GM18520 (cell line): ENCODE measurements around the gene SEPTIN5.

Experiments
- ATAC-seq: cut with Tn5 transposase; IDR thresholded peaks from one replicate; pipeline ENCODE4 v1.9.1; 2021; ENCODE audit not compliant: unreplicated experiment

The SEPTIN5 gene

DNA sequence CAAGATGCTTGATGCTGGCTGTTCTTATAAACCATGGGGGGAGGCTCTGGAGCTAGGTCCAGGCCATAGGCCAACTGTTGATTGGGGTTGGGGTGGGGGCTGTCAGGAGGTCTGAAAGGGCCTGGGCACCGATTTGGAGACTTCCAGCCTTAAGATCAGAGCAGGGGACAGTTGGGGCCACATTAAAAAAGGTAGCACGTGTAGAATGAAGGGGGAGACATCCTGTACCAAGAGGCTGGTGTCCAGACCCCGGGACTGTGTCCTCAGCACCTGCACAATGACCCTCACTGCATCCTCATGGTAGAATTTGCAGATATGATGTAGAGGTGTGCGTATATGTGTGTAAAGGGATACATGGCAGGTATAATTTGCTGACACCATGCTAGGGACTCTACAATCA lies 33.8 kb downstream of the SEPTIN5 start:
- ATAC-seq: no peak

DNA sequence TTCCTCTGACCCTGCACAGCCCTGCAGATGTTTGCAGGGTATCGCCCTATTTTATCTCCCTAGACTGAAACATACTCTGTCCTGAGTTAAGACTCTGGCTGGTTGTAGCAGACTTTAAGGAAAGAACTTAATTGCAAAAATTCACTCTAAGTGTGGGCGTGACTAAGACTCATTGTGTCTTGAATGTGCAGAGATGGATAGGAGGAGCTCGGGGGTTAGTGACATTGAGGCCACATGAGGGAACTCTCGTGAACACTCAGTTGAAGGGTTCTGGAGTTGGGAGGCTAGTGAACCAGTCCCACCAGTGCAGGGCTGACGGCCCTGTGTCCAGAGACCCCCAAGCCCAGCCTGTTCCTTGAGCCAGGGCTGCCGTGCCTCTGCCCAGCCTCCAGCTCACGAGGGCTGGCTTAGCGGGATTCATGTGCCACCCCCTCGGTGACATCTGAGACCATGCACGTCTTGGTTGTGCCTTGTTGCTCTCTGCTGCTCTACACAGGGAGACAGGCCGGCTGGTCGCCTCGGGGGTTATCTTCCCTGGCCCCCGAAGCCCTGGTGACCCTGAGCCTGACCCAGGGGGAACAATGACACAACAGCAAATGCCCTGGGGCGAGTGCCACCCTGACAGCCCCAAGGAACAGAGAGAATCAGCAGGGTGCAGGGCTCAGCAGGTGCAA lies 34.8 kb downstream of the SEPTIN5 start:
- ATAC-seq: no peak

DNA sequence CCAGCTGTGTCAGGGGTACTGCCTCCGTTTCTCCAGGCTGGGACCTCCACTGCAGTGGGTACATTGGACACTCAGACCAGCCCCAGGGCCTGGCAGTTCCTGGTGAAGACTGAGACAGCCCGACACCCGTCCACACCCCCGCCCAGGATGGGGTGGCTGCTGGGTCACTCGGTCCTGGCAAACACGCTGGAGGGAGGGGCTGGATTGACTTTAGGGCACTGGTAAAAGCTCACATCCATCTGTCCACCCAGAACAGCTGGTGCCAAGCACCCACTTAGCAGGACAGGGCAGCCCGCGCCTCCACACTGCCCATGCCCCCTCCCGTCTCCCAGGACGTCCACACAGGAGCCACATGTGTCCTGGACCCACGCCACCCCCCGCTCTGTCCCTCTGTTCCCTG lies 35.6 kb downstream of the SEPTIN5 start:
- ATAC-seq: no peak

DNA sequence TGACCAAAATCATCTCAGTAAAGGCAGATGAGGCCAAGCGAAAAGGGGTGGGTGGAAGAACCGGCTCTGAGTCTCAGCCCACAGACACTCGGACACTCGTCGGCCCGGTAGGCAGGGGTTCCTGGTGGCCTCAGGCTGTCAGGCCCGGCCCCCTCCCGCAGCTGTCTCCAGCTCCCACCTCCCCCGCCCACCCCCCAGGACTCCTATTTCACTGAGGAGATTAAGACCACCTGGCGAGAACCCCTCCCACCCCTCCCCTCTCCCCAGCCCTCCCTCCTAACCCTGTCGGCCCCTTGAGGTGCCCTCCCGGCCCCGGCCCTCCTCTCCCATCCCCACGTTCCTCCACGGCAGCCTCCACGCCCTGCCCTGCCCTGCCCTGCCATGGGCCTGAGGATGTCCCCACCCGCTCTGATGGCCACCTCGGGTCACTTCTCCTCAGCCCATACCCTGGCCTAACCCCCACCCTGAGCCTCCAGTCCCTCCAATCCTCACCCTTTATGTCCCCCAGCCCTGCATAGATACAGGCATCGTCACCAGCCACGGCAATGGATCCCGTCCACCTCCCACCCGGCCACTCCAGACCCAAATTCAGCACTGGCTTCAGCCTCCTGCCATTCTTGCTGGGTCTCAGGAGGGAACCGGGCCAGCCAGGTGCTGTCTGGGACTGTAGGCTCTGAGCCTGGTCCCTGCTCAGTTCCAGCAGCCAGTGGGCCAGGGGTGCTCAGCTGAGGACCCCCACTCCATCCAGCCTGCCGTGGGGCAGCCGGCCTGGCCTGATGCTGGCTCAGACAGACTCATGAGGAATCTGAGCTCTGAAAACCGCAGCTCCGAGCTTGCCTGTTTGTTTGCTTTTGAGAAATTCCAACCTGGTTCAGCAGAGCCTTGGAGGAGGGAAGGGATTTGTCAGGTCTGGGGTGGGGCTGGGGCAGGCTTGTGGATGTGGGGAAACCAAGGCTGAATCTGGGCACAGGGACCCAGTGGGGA lies 36.5 kb downstream of the SEPTIN5 start:
- ATAC-seq: no peak

DNA sequence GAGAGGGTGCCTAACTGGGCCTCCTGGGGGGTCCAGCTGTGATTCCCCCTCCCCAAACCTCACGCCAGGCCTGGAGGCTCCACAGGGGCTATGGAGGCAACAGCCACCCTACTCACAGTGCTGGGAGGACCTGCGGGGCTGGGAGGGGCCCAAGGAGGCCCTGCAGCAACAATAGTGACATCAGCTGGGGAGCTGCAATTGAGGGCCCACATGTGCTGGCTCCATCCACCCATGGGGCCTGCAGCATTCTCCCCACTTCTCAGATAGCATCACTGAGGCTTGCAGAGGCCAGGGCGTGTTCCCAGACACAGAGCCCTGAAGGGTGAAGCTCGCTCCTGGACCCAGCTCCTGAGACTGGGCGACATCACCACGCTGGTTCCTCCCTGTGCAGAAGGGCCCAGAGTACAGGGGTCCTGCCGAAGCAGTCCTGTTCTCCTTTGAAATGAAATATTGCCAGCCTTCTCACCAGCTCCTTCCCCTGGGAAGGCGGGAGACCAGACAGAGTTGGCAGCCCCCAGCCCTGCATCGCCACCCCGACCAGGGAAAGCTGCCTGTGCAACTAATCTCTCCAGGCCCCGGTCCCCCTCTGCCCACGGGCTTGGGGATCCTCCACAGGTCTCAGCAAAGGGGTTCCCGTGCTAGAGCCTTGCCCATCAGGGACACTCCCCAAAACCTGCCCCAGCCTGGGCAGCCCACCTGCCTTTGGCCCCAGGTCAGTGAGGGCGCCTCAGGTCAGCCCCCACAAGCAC lies 37.4 kb downstream of the SEPTIN5 start:
- no peak for ATAC-seq

DNA sequence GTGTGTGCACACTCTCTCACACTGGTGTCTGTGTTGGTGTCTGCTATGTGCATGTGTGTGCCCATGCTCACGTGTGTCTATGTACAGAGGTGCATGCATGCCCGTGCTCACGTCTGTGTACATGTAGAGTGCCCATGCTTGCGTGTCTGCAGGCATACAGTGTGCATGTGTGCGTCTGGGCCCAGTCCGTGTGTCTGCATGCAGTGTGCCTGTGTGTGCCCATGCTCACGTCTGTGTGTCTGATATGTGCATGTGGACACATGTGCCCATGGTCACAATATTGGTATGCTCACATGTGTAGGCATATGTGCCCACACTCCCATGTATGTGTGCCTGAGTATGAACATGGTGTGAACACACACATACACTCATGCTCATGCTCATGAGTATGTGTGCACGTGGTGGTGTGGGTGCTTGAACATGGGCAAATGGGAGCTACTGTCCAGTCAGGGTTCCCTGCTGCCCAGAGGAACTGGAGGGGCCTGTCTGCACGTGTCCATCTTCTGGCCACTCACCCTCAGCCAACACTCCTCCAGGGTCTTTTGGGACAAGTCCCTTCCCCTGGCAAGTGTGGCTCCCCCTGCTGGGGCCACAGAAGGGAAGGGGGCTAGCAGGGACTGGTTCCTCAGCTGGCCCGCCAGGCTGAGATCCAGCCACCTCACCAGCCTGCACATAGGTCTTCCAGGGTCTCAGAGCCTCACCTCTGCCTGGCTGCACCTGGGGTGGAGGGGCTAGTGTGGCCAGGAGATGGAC lies 39.0 kb downstream of the SEPTIN5 start:
- ATAC-seq: no peak

DNA sequence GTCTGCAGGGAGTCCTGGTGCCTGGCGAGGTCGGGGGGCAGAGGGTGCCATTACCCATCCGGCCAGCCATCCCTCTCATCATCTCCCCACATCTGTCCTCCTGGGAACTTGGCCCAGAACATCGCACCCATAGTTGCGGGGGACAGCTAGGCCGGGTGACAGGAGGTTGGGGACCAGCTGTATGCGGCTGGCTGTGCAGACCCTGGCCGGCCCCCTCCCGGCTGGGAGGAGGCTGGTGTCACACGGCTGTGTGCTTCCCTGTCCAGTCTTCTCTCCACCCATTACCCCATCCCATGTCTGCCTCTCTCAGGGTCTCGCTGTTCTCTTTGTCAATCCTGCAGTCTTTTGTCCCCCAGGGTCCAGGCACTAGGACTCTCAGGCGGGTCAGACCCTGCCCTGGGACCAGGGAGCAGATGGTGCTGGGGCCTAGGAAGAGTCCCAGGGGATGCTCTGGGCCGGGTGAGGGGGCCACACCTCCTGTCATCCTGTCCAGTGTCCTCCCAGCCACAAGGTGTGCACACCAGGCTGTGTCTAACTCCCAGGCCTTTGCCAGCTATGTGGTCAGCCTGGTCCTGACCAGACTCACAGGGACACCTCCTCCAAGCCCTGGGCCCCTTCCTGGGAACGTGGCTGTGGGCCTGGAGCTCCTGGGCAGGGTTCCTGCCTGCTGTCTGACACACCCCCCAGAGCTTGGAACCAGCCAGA lies 39.8 kb downstream of the SEPTIN5 start:
- ATAC-seq: no peak

DNA sequence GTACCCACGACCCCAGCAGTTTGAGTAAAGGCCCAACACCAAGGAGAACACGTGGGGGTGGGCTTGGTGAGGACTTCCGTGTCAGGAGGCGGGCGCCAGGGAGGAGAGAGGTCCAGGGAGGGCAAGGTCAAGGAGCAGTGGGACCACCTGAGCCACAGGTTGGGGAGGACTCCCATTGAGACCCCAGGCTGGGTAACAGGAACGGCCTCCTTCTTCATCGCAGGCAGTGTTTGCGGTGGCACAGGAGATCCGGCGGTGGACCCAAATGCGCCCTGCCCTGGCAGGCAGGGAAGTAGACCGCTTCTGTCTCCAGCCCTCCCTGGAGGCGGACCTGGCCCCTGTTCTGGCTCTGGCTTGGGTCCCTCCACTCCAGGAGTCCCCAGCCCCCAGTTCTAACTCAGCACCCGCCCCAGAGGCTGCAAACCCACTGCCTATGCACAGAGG lies 40.4 kb downstream of the SEPTIN5 start:
- ATAC-seq: no peak

DNA sequence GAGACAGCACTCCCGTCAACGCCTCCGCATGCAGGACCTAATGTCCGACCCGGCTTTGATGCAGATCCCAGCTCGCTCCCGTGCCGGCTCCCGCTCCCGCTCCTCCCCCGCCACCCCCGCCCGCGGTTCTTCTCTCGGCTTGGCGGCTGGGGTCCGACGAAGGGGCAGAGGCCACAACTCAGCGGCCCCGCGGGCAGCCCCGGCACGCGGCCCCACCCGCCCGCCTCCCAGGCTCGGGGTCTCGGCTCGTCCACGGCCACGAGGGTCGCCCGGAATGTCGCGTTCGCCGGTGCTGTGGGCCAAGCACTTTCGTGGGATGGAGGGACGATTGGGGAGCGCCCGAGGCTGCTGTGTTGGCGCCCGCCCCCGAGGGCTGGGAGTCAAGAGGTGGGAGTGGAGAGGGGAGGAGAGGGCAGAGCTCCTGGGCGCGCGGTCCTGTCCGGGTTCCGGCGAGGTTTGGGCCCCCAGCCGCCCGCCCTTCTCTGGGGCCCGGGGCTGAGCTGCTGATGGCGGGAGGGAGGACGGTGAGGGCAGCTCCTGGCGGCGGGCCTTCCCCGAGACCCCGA lies 40.9 kb downstream of the SEPTIN5 start:
- ATAC-seq: no peak

DNA sequence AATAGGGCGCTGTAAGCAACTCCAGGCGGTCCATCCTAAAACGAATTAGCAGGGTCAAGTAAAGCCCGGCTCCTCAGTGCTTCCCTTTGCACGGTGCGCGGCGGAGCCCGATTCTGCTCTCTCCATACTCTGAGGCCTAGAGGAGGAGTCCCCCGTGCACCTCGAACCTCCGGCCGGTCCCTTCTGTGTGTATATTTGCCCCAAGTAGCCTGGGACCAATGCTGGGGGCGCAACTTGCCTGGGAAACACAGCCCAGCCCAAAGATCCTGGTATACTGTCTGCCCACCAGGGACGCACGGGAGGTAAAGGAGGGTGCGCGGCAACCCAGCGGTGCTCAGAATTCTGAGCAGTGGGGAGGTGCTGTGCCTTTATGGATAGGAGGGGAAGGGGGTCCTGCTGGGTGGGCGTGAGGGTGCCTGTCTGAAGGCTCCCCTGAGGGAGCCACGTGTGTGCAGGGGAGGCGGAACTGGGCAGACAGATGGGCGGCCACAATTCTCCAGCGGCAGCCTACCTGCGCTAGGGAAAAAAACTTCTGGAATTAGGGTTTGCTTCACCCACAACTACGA lies 41.5 kb downstream of the SEPTIN5 start:
- ATAC-seq: no peak

DNA sequence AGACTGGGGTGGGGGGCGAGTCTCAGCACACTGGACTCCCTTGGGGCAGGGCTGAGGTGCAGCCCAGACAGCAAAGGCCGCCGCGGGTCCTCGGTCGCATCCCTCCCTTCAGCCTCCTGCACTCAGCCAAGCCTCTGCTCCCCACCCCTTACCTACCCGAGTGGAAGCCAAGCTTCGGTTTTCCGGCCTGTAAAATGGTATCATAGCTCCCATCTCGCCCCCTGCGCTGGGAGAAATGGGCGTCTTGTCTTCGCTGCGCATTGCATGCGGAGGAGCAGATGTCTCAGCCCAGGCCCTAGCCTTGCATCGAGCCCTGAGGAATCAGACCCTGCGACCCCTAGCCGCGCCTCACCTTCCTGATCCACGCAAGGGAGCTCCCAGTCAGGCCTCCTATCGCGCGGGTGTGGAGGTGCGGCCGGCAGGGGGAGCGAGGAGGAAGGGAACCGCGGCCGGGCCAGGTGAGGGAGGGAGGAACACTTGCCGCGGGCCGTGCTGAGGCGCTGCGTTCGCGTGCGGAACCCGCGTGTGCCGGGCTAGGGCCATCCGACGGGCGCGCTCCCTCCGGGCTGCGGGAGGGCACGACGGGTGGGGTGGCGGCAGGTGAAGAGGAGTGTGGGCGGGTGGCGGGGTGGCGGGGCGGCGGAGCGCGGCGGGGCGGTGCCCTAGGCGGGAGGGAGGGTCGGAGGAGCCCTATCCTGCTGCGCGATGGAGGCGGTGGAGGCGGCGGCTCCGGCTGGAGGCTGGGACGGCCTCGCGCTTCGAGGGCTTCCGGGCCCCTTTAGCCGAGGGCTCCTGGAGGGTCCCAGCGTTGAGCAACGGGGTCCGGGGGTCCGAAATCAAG lies 42.2 kb downstream of the SEPTIN5 start:
- ATAC-seq: no peak

DNA sequence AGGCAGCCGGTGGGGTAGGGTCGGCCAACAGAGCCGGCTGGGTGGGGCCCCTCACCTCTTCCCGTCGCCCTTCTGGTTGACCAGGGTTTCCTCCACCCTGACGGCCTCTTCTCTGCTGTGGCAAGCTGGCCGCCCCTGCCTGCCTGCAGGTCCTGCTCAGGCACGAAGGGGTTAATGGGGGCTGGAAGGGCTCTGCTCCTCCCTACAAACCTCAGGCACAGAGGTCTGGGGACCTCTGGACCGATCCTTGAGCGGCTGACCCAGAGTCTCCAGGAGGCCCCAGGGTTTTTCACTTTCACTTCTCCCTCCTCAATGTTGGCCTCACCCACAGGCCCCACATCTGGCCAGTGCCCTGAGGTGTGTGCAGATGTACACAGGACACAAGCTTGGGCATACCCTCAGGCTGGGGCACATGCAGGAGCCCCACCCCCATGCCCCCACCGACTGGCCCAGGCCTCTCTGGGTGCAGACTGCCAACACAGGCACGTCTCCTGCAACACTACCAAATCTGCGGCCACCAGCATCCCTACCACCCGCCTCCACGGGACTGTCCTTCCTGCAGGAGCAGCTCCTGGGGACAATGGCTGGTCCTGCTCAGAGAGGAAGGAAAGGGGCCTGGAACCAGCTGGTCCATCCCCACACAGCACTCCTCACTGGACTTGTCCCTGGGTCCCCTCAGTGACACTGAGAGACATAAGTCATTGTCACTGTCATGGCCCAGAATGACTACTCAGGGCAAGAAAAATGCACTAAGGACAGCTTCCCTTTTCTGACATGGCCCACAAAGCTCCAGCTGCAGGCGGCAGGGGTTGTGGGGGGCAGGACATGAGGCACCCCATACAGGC lies 43.1 kb downstream of the SEPTIN5 start:
- ATAC-seq: no peak

DNA sequence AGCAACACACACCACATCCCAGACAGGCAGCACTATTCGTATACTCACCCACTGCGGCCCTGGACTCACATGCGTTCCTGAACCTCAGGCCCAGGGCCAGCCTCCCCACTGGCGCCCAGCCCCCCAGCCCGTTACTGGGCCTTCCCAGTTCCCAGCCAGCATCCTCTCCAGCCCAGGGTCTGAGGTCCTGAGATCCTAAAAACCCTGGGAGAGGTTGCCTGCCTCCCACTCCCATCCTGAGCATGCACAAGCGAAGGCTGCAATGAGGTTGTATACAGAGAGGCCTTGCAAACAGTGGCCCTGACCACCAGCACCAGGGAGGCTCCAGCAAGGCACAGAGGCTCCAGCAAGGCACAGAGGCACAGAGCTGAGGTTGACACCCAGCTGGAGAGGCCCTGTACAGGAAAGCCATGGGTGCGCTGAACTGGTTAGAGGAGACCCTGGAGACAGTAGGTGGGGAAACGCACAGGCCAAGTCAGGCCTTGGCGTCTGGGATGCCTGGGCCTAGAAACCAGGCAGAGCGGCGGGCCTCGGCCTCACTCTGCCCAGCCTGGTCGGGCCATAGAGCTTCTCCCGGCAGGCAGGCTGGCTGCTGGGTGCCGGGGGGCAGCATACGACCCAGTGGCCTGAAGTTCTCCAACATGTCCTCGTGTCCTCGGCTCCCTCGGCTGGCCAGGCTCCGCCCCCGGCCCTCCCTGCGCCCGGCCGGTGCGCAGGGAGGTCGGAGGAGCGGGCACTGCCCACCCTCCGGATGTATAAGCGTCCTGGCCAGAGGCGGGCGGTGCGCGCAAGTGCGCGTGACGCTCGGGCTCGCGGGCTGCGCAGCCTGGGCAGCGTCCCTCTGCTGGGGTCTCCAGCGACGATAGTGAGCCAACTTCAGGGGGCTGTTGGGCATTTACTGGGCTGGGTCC lies 43.9 kb downstream of the SEPTIN5 start:
- no peak for ATAC-seq

DNA sequence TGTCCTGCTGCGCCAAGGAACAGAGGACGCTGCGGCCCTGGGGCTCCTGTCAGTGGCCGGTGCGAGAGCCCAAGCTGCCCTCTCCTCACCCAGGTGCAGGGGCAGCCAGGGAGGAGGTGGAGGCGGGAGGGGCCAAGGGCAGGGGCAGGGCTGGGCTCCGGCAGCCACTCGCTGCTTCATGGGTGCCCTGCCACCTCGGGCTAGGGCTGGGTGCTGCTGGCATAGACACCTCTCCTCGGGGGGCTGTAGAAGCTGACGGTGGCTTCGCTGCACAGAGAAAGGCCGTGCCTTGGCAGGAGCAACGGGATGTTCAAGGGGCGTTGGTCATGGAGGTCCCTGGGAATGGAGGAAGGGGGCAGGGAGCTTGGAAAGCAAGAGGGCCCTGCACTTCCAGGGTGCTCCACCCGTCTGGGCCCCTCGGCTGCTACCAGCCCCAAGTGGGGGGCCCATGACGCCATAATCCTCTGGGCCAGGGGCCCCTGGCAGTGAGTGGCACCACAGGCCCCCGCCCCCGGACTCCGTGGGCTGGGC lies 44.7 kb downstream of the SEPTIN5 start:
- ATAC-seq: no peak

DNA sequence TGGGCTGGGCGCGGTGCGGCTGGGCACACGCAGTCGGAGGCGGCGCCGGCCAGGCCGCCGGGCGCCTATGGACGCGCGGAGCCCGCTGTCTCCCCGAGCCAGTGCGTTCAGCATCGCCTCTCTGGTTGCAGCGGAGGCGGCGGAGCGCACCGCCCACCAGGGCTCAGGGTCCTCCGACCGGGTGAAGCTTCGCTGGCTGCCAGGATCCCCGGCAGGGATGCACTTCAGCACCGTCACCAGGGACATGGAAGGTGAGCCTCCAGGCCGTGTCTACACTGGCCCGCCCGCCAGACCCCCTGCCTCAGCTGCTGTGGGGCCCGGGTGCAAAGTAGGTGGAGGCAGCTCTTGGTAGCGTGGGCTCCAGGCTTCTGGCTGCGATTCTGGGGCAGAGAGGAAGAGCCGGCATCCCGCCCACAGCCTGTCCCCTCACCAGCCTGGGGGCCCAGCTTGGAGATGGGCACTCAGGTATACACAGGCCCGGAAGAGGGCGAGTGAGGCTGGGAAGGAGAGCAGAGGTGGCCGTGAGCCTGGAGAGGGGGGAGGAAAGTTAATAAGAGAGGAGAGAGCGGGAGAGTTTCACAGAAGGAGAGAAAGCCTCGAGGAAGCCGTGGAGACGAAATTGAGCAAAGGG lies 45.2 kb downstream of the SEPTIN5 start:
- ATAC-seq: no peak
